HL-60/S4 treated with phorbol 12-myristate 13-acetate at 8.2 ng/mL for 4 days and 3 days (cell line): Measurements from ENCODE around the gene CHCHD3.

Experiments
- in situ Hi-C: fragments of 300-500 bp; cut with MboI; formaldehyde crosslinking; loops from 2 replicates; pipeline ENCODE4 v1.15.0; 2022; ENCODE audit warnings: low sequenced_read_pairs

The CHCHD3 gene

GRCh38 chr7:132871419-132871818, 210.5 kb downstream of the CHCHD3 start:
- in situ Hi-C loops: no loop called here

- in situ Hi-C loops: no loop called here
These were observed 212.6 kb downstream of the CHCHD3 start for GRCh38 chr7:132869166-132869861.

- in situ Hi-C loops: no loop called here
These were observed 215.3 kb downstream of the CHCHD3 start for GRCh38 chr7:132866551-132866950.

- in situ Hi-C loops: no loop called here
These were observed 215.8 kb downstream of the CHCHD3 start for GRCh38 chr7:132866144-132866531.

GRCh38 chr7:132865366-132866143, 216.3 kb downstream of the CHCHD3 start:
- in situ Hi-C loops: no loop called here

GRCh38 chr7:132861940-132862554, 219.8 kb downstream of the CHCHD3 start:
- in situ Hi-C loops: no loop called here

GRCh38 chr7:132861424-132861823, 220.5 kb downstream of the CHCHD3 start:
- in situ Hi-C loops: no loop called here

- in situ Hi-C loops: no loop called here
These were observed 222.7 kb downstream of the CHCHD3 start for GRCh38 chr7:132859199-132859598.

- in situ Hi-C loops: no loop called here
These were observed 223.1 kb downstream of the CHCHD3 start for GRCh38 chr7:132858760-132859159.

- in situ Hi-C loops: no loop called here
These were observed 223.6 kb downstream of the CHCHD3 start for GRCh38 chr7:132858251-132858650.

GRCh38 chr7:132857703-132858102, 224.2 kb downstream of the CHCHD3 start:
- in situ Hi-C loops: no loop called here

- in situ Hi-C loops: no loop called here
These were observed 224.9 kb downstream of the CHCHD3 start for GRCh38 chr7:132857031-132857430.

- in situ Hi-C loops: no loop called here
These were observed 225.5 kb downstream of the CHCHD3 start for GRCh38 chr7:132856416-132856815.

GRCh38 chr7:132855901-132856300, 226.0 kb downstream of the CHCHD3 start:
- in situ Hi-C loops: no loop called here

GRCh38 chr7:132854238-132854637, 227.7 kb downstream of the CHCHD3 start:
- in situ Hi-C loops: no loop called here

GRCh38 chr7:132847376-132847775, 234.5 kb downstream of the CHCHD3 start:
- in situ Hi-C loops: no loop called here

- in situ Hi-C loops: no loop called here
These were observed 235.8 kb downstream of the CHCHD3 start for GRCh38 chr7:132846086-132846485.

- in situ Hi-C loops: no loop called here
These were observed 239.4 kb downstream of the CHCHD3 start for GRCh38 chr7:132842478-132842877.

GRCh38 chr7:132840199-132840598, 241.7 kb downstream of the CHCHD3 start:
- in situ Hi-C loops: no loop called here

- in situ Hi-C loops: no loop called here
These were observed 243.6 kb downstream of the CHCHD3 start for GRCh38 chr7:132838313-132838712.

GRCh38 chr7:132837529-132837928, 244.4 kb downstream of the CHCHD3 start:
- in situ Hi-C loops: no loop called here

- in situ Hi-C loops: no loop called here
These were observed 245.1 kb downstream of the CHCHD3 start for GRCh38 chr7:132836746-132837145.
